IgD-negative memory B cell (primary cell): ENCODE data around the gene MZT2A. TPM values are rescaled to one million over a fixed set of nuclear protein-coding genes. Genes with fewer than 3 reads are reported as not detected.
"Not testable (repeated sequence)": the region's sequence is repeated elsewhere in the genome, so short reads cannot be mapped to it uniquely, and the experiment has no call there.

ENCODE experiments used
- H3K27ac Mint-ChIP-seq, 3 donors: one replicate each; pipeline ENCODE4 v1.8.0; 2020 to 2022; ENCODE audit warnings: mild to moderate bottlenecking in 3 of 3, mixed read lengths in 3 of 3, moderate library complexity in 1 of 3
- H3K27me3 Mint-ChIP-seq: one replicate; pipeline ENCODE4 v1.8.0; 2021; ENCODE audit warnings: mixed read lengths
- H3K36me3 Mint-ChIP-seq: one replicate; pipeline ENCODE4 v1.8.0; 2020; ENCODE audit warnings: mild to moderate bottlenecking, mixed read lengths
- H3K4me1 Mint-ChIP-seq, 3 donors: one replicate each; pipeline ENCODE4 v1.8.0; 2020 to 2022; ENCODE audit warnings: mixed read lengths in 3 of 3, mild to moderate bottlenecking in 1 of 3
- H3K4me3 Mint-ChIP-seq, 4 donors: one replicate each; pipeline ENCODE4 v1.8.0; 2020 to 2022; ENCODE audit warnings: mild to moderate bottlenecking in 4 of 4, mixed read lengths in 4 of 4, moderate library complexity in 3 of 4
- H3K9me3 Mint-ChIP-seq, 3 donors: one replicate each; pipeline ENCODE4 v1.8.0; 2020 to 2021; ENCODE audit warnings: mixed read lengths in 3 of 3, mild to moderate bottlenecking in 1 of 3
- polyA plus RNA-seq: library from polyadenylated mRNA; unstranded; fragments of 300-500 nt; fragmentation: Illumina TruSeq; gene quantifications from one replicate; pipeline ENCODE4 v1.2.3, GENCODE V29; 2021

Gene MZT2A
- polyA plus RNA-seq, 1 donor from 2014 or later: 103 TPM

- not testable (repeated sequence) for H3K36me3 Mint-ChIP-seq, H3K27me3 Mint-ChIP-seq, H3K27ac Mint-ChIP-seq, H3K4me3 Mint-ChIP-seq, H3K9me3 Mint-ChIP-seq
- H3K4me1 Mint-ChIP-seq: peaks cover 5 to 13% (median 13%) of the 10 kb centered on the region in 3 donors
Measured at GRCh38 chr2:131486201-131486902, 5.8 kb downstream of the MZT2A start.

DNA sequence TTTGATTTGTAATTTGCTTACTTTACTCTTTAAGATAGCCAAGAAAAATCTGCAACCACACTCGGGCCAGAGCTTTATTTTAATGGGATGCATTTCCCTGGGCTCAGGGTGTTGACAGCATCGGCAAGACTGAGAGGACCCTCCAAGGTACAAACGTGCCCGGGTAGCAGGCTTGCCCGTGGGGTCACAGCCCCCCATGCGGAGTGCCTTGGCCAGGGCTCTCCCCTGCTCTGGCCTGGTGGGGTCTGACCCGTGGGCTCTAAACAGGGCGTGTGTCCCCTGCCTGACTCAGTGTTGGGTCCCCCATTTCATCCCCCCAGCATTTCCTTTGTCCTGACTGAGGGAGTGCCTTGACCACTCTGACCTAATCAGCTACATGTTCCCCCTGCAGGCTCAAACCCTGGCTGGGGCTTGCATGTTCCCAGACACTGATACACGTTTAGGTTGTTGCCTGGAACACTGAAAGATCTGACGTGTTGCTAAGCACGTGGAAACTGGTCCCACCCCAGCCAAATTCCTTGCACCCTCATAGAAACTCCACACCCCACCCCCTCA is 7.2 kb downstream of the MZT2A start:
- H3K4me1 Mint-ChIP-seq, H3K36me3 Mint-ChIP-seq, H3K4me3 Mint-ChIP-seq, H3K9me3 Mint-ChIP-seq, H3K27me3 Mint-ChIP-seq: not testable (repeated sequence)
- H3K27ac Mint-ChIP-seq: peak overlapping the region in 1 of 3 donors; percentile 27

DNA sequence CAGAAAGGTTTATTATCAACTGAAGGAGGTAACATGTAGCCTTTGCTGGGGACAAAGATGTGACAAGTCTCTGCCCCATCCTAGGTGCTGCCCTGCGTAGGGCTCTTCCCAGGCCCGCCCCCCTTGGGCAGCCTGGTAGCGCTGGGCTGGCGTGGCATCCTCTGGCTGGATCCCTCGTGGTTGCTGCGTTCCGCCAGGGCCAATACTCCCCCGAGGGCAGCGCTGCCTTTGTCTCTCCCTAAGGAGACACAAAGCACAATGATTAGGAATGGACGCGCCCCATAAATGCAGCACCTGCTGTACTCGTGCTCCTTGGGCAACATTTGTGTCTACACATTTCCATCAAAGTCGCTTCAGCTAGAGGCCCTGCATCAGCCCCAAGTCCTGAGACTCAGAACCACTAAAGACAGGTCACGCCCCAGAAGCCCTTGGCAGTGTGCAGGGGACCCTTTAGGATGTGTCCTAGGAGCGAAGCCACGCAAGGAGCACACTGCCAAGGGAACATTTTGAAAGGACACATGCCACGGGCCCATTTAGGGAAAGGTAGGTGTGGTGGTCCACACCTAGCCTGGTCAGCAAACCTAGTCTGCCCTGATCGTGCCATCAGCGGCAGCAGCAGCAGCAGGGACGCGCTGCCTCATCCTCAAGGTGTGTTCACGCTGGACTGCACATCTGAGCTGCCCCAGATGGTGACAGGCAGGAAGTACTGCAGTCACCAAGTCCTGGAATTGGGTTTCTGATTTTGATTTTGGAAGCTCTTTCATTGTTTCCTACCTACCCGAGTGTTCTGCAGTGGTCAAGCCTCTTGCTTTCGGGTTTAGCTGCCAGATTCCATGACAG is 8.0 kb downstream of the MZT2A start:
- H3K9me3 Mint-ChIP-seq, H3K4me1 Mint-ChIP-seq, H3K27me3 Mint-ChIP-seq, H3K36me3 Mint-ChIP-seq, H3K4me3 Mint-ChIP-seq: not testable (repeated sequence)
- H3K27ac Mint-ChIP-seq: peak overlapping the region in 1 of 3 donors; percentile 27

GRCh38 chr2:131482506-131483155 is 9.6 kb downstream of the MZT2A start:
- not testable (repeated sequence) for H3K4me1 Mint-ChIP-seq, H3K9me3 Mint-ChIP-seq, H3K4me3 Mint-ChIP-seq, H3K27me3 Mint-ChIP-seq, H3K36me3 Mint-ChIP-seq
- H3K27ac Mint-ChIP-seq: peak overlapping the region in 1 of 3 donors; percentile 58

DNA sequence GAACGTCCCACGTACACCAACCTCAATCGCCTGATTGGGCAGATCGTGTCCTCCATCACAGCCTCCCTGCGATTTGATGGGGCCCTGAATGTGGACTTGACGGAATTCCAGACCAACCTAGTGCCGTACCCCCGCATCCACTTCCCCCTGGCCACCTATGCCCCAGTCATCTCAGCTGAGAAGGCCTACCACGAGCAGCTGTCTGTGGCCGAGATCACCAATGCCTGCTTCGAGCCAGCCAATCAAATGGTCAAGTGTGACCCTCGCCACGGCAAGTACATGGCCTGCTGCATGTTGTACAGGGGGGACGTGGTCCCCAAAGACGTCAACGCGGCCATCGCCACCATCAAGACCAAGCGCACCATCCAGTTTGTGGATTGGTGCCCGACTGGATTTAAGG is 11.8 kb downstream of the MZT2A start:
- H3K27me3 Mint-ChIP-seq, H3K27ac Mint-ChIP-seq, H3K4me3 Mint-ChIP-seq, H3K9me3 Mint-ChIP-seq, H3K36me3 Mint-ChIP-seq, H3K4me1 Mint-ChIP-seq: not testable (repeated sequence)

DNA sequence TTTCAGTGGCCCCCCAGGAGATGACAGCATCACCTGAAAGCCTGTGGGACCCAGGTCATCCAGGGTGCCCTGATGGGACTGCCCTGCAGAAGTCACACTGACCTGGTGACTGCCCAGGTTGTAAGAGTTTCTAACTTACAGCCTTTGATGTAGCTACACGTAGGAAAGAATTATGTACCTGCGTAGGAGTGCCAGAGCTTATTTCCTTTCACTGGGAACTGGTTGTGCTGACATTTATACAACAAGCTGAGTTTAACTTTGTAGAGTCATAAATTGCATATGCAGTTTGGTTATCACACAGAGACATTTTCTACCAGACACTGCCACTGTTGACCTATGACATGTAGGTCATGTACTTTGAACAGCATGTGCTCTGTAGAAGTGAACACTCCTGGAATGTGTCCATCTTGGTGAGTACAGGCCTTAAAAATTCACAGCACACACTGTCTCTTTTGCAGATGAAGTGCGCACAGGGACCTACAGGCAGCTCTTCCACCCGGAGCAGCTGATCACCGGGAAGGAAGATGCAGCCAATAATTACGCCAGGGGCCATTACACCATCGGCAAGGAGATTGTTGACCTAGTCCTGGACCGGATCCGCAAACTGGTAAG is 13.2 kb downstream of the MZT2A start:
- H3K27me3 Mint-ChIP-seq, H3K36me3 Mint-ChIP-seq, H3K4me1 Mint-ChIP-seq, H3K9me3 Mint-ChIP-seq, H3K4me3 Mint-ChIP-seq, H3K27ac Mint-ChIP-seq: not testable (repeated sequence)

DNA sequence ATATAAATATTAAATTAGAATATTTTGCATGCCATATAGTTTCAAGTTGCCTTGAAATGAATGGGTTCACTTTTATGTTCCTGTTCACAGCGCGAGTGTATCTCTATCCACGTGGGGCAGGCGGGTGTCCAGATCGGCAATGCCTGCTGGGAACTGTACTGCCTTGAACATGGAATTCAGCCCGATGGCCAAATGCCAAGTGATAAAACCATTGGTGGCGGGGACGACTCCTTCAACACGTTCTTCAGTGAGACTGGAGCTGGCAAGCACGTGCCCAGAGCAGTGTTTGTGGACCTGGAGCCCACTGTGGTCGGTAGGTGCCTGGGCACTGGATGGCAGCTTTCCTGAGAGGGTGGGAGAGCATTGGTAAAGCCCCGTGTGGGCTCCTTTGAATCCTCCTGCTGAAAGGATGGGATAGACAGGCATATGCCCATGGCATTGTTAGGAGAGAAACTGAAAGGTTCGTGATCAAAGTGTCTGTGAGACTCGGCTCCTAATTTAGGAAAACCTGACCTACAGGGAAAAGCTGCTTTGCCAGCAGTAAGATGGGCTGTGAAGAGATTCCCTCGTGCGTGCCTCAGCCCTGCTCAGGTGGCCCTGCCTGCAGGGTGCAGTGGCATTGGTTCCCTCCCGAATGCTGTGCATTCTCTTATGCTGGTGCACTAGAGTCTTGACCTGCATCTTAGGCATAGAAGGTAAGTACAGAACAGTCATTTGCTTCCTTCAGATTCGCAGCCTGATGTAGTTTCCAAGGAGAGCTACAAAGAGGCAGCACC is 13.9 kb downstream of the MZT2A start:
- not testable (repeated sequence) for H3K4me1 Mint-ChIP-seq, H3K4me3 Mint-ChIP-seq, H3K27ac Mint-ChIP-seq, H3K36me3 Mint-ChIP-seq, H3K27me3 Mint-ChIP-seq, H3K9me3 Mint-ChIP-seq

- H3K4me1 Mint-ChIP-seq, H3K27me3 Mint-ChIP-seq, H3K9me3 Mint-ChIP-seq, H3K4me3 Mint-ChIP-seq, H3K36me3 Mint-ChIP-seq: not testable (repeated sequence)
- peak overlapping the region in 1 of 3 donors; percentile 67 for H3K27ac Mint-ChIP-seq
Measured at GRCh38 chr2:131477227-131477626, 15.0 kb downstream of the MZT2A start.

GRCh38 chr2:131476363-131476762 is 15.8 kb downstream of the MZT2A start:
- H3K36me3 Mint-ChIP-seq, H3K27ac Mint-ChIP-seq, H3K4me3 Mint-ChIP-seq, H3K27me3 Mint-ChIP-seq, H3K4me1 Mint-ChIP-seq, H3K9me3 Mint-ChIP-seq: not testable (repeated sequence)

DNA sequence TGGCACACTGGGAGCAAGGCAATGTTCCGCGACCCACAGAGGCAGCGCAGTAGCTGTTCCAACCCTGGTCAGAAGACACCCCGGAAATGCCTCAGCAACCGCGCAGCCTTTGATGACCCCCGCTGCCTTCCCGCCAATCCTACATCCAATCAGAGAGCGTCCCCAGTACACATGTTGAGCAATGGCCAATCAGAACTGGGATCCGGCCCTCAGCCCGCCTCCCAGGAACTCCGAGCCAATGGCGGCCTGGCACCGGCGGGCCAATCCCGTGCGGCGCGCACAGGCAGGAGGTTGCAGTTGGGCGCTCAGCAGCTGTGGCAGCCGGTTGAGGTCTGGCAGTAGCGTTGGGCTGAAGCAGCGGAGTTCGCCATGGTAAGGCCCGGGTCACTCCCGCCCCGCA is 16.4 kb downstream of the MZT2A start, which contains the start of gene TUBA3D:
Gene TUBA3D, plus strand, starts transcription at position 289 of the 400 bp plus-strand sequence. Its CDS starts 81 bp downstream, at position 370.
- Mint-ChIP-seq H3K4me3 (no peak within 1 kb of the TSS), H3K27me3 (no peaks in the 10 kb centered on the region), H3K36me3 (peaks cover 4% of the 10 kb centered on the region), H3K4me1 (no peaks in the 10 kb centered on the region), H3K27ac (no peak within 1 kb of the TSS), H3K9me3 (no peaks in the 10 kb centered on the region)

DNA sequence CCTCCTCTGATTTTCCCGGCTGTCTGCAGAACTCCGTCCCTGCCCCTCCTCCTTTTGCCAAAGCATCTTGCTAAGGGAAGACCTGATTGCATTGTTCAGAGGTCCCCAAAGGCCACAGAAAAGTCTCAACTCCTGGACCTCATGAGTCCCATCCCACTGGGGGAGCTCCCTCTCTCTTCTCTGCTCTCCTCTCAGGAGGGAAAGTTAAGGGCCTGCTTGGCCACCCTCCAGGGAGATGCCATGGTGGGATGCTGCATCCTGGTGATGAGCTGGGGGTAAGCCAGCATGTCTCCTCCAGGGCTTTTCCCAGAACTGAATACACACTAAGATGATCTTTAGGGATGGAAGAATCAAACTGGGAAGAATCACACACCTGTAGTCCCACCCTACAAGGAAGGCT is 18.9 kb downstream of the MZT2A start:
- not testable (repeated sequence) for H3K27ac Mint-ChIP-seq, H3K4me3 Mint-ChIP-seq, H3K36me3 Mint-ChIP-seq, H3K9me3 Mint-ChIP-seq, H3K27me3 Mint-ChIP-seq, H3K4me1 Mint-ChIP-seq

GRCh38 chr2:131471624-131472023 is 20.6 kb downstream of the MZT2A start:
- not testable (repeated sequence) for H3K36me3 Mint-ChIP-seq, H3K4me3 Mint-ChIP-seq, H3K27ac Mint-ChIP-seq, H3K4me1 Mint-ChIP-seq, H3K9me3 Mint-ChIP-seq, H3K27me3 Mint-ChIP-seq

DNA sequence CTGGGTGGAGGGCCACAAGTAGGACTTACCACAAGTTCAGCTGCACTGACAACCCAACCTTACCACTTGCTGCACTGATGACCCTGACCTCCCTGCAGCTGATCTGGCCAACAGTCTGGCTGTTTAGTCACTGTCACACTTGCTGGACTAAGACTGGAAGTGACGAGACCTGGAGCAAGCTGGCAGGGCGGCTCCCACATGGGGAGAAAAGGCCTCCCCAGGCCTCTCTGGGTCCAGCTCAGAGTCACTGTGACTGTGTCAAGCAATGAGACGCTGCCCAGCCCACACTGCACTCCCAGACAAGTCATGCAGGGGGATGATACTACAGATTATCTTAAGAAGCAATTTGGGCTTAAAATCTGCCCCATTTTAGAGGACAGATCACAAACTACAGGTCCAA is 21.3 kb downstream of the MZT2A start:
- not testable (repeated sequence) for H3K9me3 Mint-ChIP-seq, H3K4me1 Mint-ChIP-seq, H3K4me3 Mint-ChIP-seq, H3K27me3 Mint-ChIP-seq, H3K36me3 Mint-ChIP-seq, H3K27ac Mint-ChIP-seq

- not testable (repeated sequence) for H3K4me3 Mint-ChIP-seq, H3K27me3 Mint-ChIP-seq, H3K9me3 Mint-ChIP-seq, H3K27ac Mint-ChIP-seq, H3K36me3 Mint-ChIP-seq, H3K4me1 Mint-ChIP-seq
Measured at GRCh38 chr2:131467722-131468121, 24.5 kb downstream of the MZT2A start.

- H3K4me3 Mint-ChIP-seq, H3K36me3 Mint-ChIP-seq, H3K27ac Mint-ChIP-seq, H3K27me3 Mint-ChIP-seq, H3K9me3 Mint-ChIP-seq, H3K4me1 Mint-ChIP-seq: not testable (repeated sequence)
Measured at GRCh38 chr2:131454914-131455313, 37.3 kb downstream of the MZT2A start.
